ENCODE data around the gene LRP1.

The LRP1 gene

GRCh38 chr12:57166971-57167371 lies 38.7 kb downstream of the LRP1 start:
- DNase-seq (ENCODE audit: low spot score) = no peak
- in situ Hi-C loops (cut with MboI; ENCODE audit: low pct_unique_long_range_greater_than_20kb, low sequenced_read_pairs, unreplicated experiment) = no loop called here
- no peak for TF ChIP-seq CTCF (IDR thresholded peaks at IDR 0.05; ENCODE audit: extremely low read depth, insufficient read depth, missing control alignments)

DNA sequence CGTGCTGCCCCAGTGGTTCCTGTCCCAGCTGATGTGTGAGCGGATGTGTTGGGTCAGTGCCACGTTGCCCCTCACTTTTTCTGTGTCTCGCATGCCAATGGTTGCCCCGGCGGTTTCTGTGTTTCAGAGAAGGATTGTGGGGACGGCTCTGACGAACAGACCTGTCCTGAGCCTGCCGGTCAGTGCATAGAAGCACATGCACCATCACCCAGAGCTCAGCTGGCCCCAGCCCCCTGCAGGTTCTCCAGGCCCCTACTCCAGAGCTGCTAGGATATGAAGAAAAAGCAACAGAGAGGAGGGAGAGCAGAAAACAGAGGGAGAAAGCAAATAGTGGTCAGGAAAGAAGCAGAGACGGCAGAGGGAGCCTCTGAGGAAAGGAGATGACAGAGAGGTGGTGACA lies 39.8 kb downstream of the LRP1 start:
- no peak for DNase-seq (ENCODE audit: low spot score)
- in situ Hi-C loops (cut with MboI; ENCODE audit: low pct_unique_long_range_greater_than_20kb, low sequenced_read_pairs, unreplicated experiment) = no loop called here
- no peak for TF ChIP-seq CTCF (IDR thresholded peaks at IDR 0.05; ENCODE audit: extremely low read depth, insufficient read depth, missing control alignments)

GRCh38 chr12:57169046-57169795 lies 40.9 kb downstream of the LRP1 start:
- in situ Hi-C loops (cut with MboI; ENCODE audit: low pct_unique_long_range_greater_than_20kb, low sequenced_read_pairs, unreplicated experiment) = no loop called here
- TF ChIP-seq CTCF (IDR thresholded peaks at IDR 0.05; ENCODE audit: extremely low read depth, insufficient read depth, missing control alignments) = no peak
- DNase-seq (ENCODE audit: low spot score) = no peak

- in situ Hi-C loops (cut with MboI; ENCODE audit: low pct_unique_long_range_greater_than_20kb, low sequenced_read_pairs, unreplicated experiment) = loop anchor here (10.0 kb wide), 1 partner anchor 165 kb away; the partner anchor contains the start of gene ZBTB39
- TF ChIP-seq CTCF (IDR thresholded peaks at IDR 0.05; ENCODE audit: extremely low read depth, insufficient read depth, missing control alignments) = no peak
- DNase-seq (ENCODE audit: low spot score) = no peak
These were observed 41.7 kb downstream of the LRP1 start for GRCh38 chr12:57169969-57170368.

DNA sequence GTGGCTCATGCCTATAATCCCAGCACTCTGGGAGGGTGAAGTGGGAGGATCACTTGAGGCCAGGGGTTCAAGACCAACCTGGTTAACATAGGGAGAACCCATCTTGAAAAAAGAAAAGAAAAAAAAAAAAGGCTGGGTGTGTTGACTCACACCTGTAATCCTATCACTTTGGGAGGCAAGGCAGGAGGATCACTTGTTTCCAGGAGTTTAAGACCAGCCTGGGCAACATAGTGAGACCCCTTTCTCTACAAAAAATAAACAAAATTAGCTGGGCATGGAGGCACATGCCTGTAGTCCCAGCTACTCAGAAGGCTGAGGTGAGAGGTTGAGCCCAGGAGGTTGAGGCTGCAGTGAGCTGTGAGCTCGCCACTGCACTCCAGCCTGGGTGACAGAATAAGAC lies 42.1 kb downstream of the LRP1 start:
- TF ChIP-seq CTCF (IDR thresholded peaks at IDR 0.05; ENCODE audit: extremely low read depth, insufficient read depth, missing control alignments) = no peak
- in situ Hi-C loops (cut with MboI; ENCODE audit: low pct_unique_long_range_greater_than_20kb, low sequenced_read_pairs, unreplicated experiment) = loop anchor here (10.0 kb wide), 1 partner anchor 166 kb away; the partner anchor contains the start of gene ZBTB39
- no peak for DNase-seq (ENCODE audit: low spot score)

DNA sequence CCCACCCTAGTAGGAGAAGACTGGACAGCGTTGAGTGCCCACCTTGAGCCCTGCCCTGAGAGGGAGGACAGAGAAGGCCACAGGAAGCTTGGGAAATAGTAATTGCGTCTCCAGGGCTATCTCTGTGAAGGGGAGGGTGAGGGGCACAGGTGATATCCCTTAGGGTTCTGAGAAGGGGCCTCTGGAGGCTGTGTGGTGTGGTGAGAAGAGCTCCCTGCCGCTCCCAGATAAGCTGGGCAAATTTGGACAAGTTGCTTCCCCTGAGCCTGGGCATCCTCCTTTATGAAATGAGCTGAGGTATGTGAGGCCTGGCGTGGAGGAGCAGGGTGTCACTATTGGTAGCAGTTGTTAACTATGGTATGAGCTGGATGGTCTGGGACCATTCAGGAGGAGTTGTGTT lies 42.6 kb downstream of the LRP1 start:
- DNase-seq (ENCODE audit: low spot score) = no peak
- TF ChIP-seq CTCF (IDR thresholded peaks at IDR 0.05; ENCODE audit: extremely low read depth, insufficient read depth, missing control alignments) = no peak
- in situ Hi-C loops (cut with MboI; ENCODE audit: low pct_unique_long_range_greater_than_20kb, low sequenced_read_pairs, unreplicated experiment) = loop anchor here (10.0 kb wide), 1 partner anchor 166 kb away; the partner anchor contains the start of gene ZBTB39

All from GM13977 (cell line).